Stromal cell of bone marrow (primary cell): Measurements from ENCODE around the gene TIAM2.
"Not testable (repeated sequence)": the region's sequence is repeated elsewhere in the genome, so short reads cannot be mapped to it uniquely, and the experiment has no call there.

Experiments
- DNase-seq: peaks from one replicate; pipeline ENCODE4 v3.0.0-alpha.2; 2012; ENCODE audit warnings: low read depth

TIAM2 gene

DNA sequence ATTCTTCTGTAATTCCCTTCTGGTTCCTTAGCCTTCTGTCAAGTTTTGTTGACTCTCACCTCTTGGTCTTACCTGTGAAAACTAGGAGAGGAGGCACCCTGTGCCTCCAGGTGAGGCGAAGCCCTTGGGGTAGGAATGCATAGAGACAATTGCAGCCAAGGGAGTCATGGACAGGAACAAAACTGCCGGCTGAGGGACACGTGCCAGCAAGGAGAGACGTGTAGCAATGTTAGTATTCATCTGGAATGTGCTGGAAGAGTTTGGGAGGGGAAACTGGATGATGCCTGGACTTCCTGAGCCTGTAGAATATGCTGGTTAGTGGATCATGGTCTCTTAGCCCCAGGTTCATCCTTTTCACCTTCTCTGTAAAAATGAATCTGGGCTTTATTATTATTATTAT lies 3.9 kb upstream of the TIAM2 start:
- no peak for DNase-seq

DNA sequence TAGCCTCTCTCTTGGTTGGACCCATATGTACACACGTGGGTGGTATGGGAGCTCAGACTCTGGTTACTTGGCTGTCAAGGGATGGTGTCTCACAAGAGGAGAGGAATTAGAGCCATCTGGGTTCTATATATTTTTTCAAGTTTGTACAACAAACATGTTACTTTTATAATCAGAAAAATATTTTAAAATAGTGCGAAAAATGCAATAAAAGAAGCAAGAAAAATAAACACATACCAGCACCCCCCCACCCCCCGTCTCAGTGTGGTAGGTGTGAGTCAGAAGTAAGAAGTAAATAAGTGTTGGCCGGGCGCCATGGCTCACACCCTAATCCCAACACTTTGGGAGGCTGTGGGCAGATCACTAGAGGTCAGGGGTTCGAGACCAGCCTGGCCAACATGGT lies 2.1 kb upstream of the TIAM2 start:
- DNase-seq = no peak

DNA sequence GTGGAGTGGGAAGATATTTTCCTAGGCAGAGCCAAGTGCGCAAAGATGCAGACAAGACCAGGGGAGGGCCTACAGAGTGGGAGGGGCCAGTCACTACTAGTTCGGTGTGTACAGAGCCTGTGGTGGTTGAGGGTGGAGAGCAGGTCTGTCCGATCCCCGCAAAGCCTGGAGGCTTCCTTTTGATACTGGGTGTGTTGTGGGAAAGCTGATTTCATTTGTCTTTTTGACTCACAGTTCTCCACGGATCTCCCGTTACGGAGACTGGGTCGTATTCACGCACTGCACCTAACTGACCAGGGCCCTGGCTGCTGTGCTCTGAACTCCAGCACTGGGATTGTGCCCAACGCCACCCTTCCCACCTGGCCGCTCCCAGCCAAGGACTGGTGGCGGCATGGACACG lies 1.4 kb upstream of the TIAM2 start:
- DNase-seq = no peak

DNA sequence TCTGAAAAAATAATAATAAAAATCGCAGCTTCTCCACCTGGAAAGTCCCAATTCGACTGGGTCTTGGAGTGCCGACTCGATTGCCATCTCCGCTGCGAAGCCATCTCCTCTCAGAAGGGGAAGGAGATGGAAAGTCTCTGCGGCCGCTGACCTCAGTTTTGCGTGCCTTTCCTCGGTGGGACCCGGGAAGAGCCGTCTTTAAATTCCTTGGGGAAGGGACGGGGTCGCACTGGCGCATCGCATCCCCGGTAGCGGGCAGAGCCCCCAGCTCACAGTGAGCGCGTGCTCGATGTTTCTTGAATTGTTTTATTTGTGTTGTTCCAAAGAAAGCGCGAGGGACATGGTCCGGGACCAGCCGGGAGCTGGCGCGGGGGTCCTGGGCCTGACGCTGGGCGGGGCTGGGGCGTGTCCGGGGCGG lies 270 bp upstream of the TIAM2 start:
- no peak for DNase-seq

DNA sequence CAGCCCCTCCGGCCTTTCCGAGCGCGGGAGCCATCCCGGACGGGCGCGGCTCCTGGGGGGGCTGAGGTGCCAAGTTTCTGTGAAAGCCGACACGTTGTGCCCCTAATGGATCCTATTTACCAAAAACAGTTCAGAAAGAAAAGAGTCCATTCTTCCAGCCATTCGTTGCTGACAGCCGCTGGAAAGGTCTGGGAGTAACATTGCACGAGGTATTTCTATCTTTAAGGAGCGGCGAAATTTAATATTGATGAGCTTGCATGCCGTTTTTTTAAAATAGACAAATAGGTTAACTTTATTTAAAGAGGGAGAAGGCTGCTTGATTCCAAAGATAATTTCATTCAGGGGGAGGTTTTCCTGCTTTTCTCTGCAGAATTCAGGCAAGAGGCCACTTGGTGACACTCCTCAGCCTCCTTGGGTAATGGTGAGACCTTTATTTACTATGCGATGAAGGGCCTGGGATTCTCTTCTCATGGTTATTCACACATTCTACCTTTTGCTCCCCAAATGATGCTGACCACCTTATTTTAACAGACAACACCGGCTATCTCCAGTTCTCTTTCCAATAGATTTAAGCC lies 988 bp downstream of the TIAM2 start:
- DNase-seq = no peak

DNA sequence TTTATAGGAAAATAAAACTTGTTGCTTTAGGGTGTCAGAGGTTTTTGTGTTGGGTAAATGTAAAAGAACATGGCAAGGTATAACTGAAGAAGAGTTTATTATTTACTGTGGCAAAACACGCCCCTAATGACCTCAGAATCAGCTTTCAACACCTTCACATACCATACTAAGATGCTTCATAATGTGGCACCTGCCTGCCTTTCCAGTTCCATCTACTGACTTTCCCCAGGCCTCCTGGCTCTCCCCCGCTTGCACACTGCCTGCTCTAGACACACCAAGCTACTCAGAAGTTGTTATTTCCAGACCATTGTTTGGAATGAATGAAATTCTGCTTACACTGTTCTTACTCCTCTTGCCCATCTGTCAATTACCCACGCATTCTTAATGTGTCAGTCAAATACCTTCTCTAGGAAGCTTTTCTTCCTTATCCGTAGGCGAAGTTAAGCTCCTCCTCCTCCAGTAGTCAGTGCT lies 1.8 kb downstream of the TIAM2 start:
- DNase-seq = no peak

- DNase-seq = no peak
Observed at GRCh38 chr6:154998855-154999254, 3.7 kb downstream of the TIAM2 start.

DNA sequence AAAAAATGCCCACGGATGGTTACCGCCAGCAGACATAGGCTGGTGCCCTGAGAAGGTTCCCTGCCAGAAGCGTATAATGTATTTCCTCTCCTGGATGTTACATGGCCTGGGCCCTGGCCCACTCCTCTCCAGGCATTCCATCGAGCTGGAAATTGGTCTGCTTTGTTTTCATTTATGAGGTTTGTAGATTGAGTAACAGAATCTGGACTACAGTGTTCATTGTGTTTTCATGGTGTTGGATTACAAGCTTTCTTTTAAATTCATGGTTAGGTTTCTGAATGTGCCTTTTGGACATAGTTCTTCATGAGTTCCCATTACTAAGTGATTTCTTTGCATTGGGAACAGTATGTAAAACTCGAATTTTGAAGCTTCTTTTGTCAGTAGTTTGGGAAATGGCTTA lies 6.4 kb downstream of the TIAM2 start:
- peak; percentile 52 for DNase-seq

GRCh38 chr6:155001934-155002333 lies 6.8 kb downstream of the TIAM2 start:
- DNase-seq = no peak

- DNase-seq = no peak
Observed at GRCh38 chr6:155003476-155003875, 8.4 kb downstream of the TIAM2 start.

DNA sequence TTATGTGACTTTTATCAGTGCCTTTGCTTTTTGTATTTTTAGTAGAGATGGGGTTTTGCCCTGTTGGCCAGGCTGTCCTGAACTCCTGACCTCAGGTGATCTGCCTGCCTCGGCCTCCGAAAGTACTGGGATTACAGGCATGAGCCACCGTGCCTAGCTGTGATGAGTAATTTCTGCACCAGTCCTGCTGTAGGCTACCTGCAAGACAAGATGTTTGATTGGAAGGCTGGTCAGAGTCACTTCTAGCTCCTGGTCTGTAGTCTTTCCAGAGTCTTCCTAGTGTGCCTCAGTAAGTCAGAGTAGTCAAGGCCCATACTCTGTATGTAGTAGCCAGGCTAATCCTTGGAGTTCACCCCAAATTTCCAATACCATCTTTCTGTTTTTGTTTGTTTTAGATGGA lies 8.9 kb downstream of the TIAM2 start:
- no peak for DNase-seq

GRCh38 chr6:155004576-155005372 lies 9.7 kb downstream of the TIAM2 start:
- DNase-seq = no peak

- DNase-seq = no peak
Observed at GRCh38 chr6:155008625-155009024, 13.5 kb downstream of the TIAM2 start.

GRCh38 chr6:155010940-155011339 lies 15.8 kb downstream of the TIAM2 start:
- no peak for DNase-seq

GRCh38 chr6:155011809-155012291 lies 16.7 kb downstream of the TIAM2 start:
- DNase-seq = no peak

GRCh38 chr6:155013457-155013876 lies 18.4 kb downstream of the TIAM2 start:
- DNase-seq = no peak

- DNase-seq = no peak
Observed at GRCh38 chr6:155014137-155014536, 19.0 kb downstream of the TIAM2 start.

DNA sequence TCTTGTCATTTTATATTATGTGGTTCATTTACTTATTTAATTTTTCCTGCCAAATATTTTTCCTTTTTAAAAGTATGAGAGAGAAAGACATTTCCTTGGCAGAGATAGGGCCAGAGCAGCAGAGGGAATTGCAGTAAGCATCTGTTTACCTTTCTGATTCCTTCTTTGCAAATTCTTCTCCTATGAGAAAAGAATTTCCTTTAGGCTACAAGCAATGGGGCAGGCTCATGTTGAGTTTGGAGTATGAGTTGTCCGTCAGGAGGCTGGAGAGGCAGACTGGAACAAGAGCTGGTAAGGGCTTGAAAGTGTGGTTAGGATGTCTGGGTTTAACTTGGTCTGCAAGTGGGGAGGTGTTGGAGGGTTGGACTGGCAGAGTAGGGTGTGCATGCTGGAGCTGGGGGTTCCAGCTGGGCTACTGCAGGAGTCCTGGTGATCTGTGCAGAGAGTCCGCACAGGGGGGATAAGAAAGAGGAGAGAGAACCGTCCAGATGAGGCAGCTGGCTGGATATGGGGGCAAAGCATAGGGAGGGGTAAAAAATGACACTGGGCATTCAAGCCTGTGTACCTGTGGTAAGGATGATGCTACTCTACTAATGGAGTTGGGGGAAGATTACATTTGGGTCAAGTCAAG lies 19.7 kb downstream of the TIAM2 start:
- DNase-seq = no peak

- not testable (repeated sequence) for DNase-seq
Observed at GRCh38 chr6:155018415-155018814, 23.3 kb downstream of the TIAM2 start.

DNA sequence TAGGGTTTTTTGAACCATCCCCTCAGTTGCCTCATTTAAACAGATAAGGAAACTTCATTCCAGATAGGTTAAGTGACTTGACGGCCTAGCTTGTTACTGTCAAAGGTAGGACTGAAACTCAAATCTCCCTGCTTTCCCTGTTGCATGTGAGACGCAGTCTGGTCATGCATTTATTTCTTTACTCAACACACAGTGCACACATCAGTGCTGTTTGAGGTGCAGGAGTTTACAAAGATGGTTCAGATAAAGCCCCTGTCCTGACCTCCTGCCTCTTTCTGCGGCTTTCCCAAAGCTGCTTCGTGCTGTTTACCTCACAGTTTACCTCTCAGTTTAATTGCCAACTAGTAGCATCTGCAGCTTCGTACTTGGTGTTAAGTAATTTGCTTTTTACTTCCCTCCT lies 26.6 kb downstream of the TIAM2 start:
- DNase-seq = no peak

- DNase-seq = no peak
Observed at GRCh38 chr6:155022721-155023120, 27.6 kb downstream of the TIAM2 start.

GRCh38 chr6:155023717-155024116 lies 28.6 kb downstream of the TIAM2 start:
- no peak for DNase-seq

GRCh38 chr6:155024391-155025027 lies 29.4 kb downstream of the TIAM2 start:
- no peak for DNase-seq
